ENCODE results near the gene CACNA2D1. TPM values are rescaled to one million over a fixed set of nuclear protein-coding genes. Genes with fewer than 3 reads are reported as not detected.

The CACNA2D1 gene
- polyA plus RNA-seq, 1 experiment, result 6.0 TPM

GRCh38 chr7:81929386-81929785, 514.2 kb downstream of the CACNA2D1 start:
- TF ChIP-seq, protein P1, sequence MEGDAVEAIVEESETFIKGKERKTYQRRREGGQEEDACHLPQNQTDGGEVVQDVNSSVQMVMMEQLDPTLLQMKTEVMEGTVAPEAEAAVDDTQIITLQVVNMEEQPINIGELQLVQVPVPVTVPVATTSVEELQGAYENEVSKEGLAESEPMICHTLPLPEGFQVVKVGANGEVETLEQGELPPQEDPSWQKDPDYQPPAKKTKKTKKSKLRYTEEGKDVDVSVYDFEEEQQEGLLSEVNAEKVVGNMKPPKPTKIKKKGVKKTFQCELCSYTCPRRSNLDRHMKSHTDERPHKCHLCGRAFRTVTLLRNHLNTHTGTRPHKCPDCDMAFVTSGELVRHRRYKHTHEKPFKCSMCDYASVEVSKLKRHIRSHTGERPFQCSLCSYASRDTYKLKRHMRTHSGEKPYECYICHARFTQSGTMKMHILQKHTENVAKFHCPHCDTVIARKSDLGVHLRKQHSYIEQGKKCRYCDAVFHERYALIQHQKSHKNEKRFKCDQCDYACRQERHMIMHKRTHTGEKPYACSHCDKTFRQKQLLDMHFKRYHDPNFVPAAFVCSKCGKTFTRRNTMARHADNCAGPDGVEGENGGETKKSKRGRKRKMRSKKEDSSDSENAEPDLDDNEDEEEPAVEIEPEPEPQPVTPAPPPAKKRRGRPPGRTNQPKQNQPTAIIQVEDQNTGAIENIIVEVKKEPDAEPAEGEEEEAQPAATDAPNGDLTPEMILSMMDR (IDR thresholded peaks at IDR 0.05; ENCODE audit: insufficient read depth, low read depth, low read length), result no peak
- no peak for DNase-seq (ENCODE audit: low read depth)
- ChIA-PET CTCF (no interaction called here), POLR2A (no interaction called here)
- Histone ChIP-seq H3K27me3 (ENCODE audit: control insufficient read depth, insufficient read depth, low read length) (0 out of 2 replicates have a peak, but pooled peaks cover 1% of the 10 kb centered on the region), H3K36me3 (ENCODE audit: control insufficient read depth, insufficient read depth, low read length) (no peaks in the 10 kb centered on the region), H3K4me3 (ENCODE audit: low read depth, low read length) (no peak overlapping the region)

- H3K36me3 ChIP-seq (ENCODE audit: control insufficient read depth, insufficient read depth, low read length), result no peaks in the 10 kb centered on the region
- ChIA-PET POLR2A (no interaction called here), CTCF (no interaction called here)
- TF ChIP-seq, protein P1 (IDR thresholded peaks at IDR 0.05; ENCODE audit: insufficient read depth, low read depth, low read length), result no peak
- no peak overlapping the region for H3K4me3 ChIP-seq (ENCODE audit: low read depth, low read length)
- no peak for DNase-seq (ENCODE audit: low read depth)
- H3K27me3 ChIP-seq (ENCODE audit: control insufficient read depth, insufficient read depth, low read length), result 0 out of 2 replicates have a peak, but pooled peaks cover 1% of the 10 kb centered on the region
These were observed 517.4 kb downstream of the CACNA2D1 start for GRCh38 chr7:81926154-81926553.

DNA sequence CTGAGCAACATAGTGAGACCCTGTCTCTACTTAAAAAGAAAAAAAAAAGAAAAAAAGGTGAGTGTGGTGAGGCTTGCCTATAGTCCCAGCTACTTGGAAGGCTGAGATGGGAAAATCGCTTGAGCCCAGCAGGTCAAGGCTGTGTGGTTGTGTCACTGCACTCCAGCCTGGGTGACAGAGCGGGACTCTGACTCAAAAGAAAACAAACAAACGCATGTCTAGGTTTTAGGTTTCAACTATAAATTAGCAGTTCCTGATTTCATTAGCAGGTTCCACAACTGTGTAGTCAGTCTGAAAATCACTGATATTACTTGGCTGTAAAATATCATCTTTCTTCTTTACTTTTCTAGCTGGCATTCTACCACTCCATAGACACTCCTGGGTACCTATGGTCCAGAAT, 518.0 kb downstream of the CACNA2D1 start:
- Histone ChIP-seq H3K27me3 (ENCODE audit: control insufficient read depth, insufficient read depth, low read length) (0 out of 2 replicates have a peak, but pooled peaks cover 1% of the 10 kb centered on the region), H3K4me3 (ENCODE audit: low read depth, low read length) (no peak overlapping the region), H3K36me3 (ENCODE audit: control insufficient read depth, insufficient read depth, low read length) (no peaks in the 10 kb centered on the region)
- ChIA-PET CTCF (interaction anchor here (1.0 kb wide), 1 partner anchor 23 kb away, joined by 5 read pairs; no protein-coding TSS in a partner anchor), POLR2A (no interaction called here)
- DNase-seq (ENCODE audit: low read depth), result no peak
- TF ChIP-seq, protein P1 (IDR thresholded peaks at IDR 0.05; ENCODE audit: insufficient read depth, low read depth, low read length), result no peak

DNA sequence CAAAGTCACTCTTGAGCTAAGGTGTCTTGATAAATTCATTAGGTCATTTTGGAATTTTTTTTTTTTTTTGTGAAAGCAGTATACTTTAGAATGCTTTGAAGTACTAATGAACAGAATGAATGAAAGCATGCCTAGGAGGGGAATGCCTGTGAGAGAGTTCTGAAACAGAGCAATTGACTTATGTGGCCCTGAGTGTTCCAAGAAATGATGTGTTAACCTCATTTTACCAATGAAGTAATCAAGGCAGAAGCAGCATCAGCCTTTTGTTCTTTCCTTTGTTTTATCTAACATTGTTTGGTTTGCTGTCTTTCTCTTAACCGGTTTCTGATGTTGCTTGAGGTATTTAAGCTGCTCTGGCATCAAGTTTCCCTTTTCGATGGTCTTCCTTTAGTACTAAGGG, 519.1 kb downstream of the CACNA2D1 start:
- Histone ChIP-seq H3K4me3 (ENCODE audit: low read depth, low read length) (no peak overlapping the region), H3K27me3 (ENCODE audit: control insufficient read depth, insufficient read depth, low read length) (peaks cover 1% of the 10 kb centered on the region; the same call in 1 of the 2 replicates), H3K36me3 (ENCODE audit: control insufficient read depth, insufficient read depth, low read length) (no peaks in the 10 kb centered on the region)
- DNase-seq (ENCODE audit: low read depth), result no peak
- TF ChIP-seq, protein P1 (IDR thresholded peaks at IDR 0.05; ENCODE audit: insufficient read depth, low read depth, low read length), result no peak
- ChIA-PET POLR2A (no interaction called here), CTCF (interaction anchor here (0.6 to 1.0 kb wide), 2 partner anchors 22 kb away, joined by 3 to 5 read pairs; no protein-coding TSS in a partner anchor)

GRCh38 chr7:81919494-81919893, 524.1 kb downstream of the CACNA2D1 start:
- H3K36me3 ChIP-seq (ENCODE audit: control insufficient read depth, insufficient read depth, low read length), result no peaks in the 10 kb centered on the region
- POLR2A ChIA-PET, result no interaction called here
- no peak for DNase-seq (ENCODE audit: low read depth)
- no peak overlapping the region for H3K4me3 ChIP-seq (ENCODE audit: low read depth, low read length)
- TF ChIP-seq, protein P1 (IDR thresholded peaks at IDR 0.05; ENCODE audit: insufficient read depth, low read depth, low read length), result no peak
- no peaks in the 10 kb centered on the region; the same call in 1 of the 2 replicates for H3K27me3 ChIP-seq (ENCODE audit: control insufficient read depth, insufficient read depth, low read length)
- CTCF ChIA-PET, result interaction anchor here (0.6 kb wide), 1 partner anchor 85 kb away, joined by 3 read pairs; no protein-coding TSS in a partner anchor
